Measurements from ENCODE around the gene GGA3.
"Not testable (repeated sequence)": the region's sequence is repeated elsewhere in the genome, so short reads cannot be mapped to it uniquely, and the experiment has no call there.

Gene GGA3

DNA sequence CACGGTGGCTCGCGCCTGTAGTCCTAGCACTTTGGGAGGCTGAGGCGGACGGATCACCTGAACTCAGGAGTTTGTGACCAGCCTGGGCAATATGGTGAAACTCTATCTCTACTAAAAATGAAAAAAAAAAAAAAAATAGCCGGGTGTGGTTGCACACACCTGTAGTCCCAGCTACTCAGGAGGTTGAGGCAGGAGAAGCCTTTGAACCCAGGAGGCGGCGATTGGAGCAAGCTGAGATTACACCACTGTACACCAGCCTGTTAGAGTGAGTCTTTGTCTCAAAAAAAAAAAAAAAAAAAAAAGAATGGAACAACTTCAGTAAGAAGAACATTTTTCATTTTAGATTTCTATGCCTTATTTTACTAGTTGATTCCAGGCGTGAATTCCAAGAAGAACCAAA lies 53.2 kb downstream of the GGA3 start:
- TF ChIP-seq, protein P1, sequence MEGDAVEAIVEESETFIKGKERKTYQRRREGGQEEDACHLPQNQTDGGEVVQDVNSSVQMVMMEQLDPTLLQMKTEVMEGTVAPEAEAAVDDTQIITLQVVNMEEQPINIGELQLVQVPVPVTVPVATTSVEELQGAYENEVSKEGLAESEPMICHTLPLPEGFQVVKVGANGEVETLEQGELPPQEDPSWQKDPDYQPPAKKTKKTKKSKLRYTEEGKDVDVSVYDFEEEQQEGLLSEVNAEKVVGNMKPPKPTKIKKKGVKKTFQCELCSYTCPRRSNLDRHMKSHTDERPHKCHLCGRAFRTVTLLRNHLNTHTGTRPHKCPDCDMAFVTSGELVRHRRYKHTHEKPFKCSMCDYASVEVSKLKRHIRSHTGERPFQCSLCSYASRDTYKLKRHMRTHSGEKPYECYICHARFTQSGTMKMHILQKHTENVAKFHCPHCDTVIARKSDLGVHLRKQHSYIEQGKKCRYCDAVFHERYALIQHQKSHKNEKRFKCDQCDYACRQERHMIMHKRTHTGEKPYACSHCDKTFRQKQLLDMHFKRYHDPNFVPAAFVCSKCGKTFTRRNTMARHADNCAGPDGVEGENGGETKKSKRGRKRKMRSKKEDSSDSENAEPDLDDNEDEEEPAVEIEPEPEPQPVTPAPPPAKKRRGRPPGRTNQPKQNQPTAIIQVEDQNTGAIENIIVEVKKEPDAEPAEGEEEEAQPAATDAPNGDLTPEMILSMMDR (IDR thresholded peaks at IDR 0.05): no peak
- H3K4me1 ChIP-seq (ENCODE audit: control insufficient read depth in 1 of 2, insufficient read depth in 1 of 2, low read depth in 1 of 2, low read length in 1 of 2): peaks cover 16 to 23% of the 10 kb centered on the region in 2 experiments
- H3K36me3 ChIP-seq: peaks cover 33% of the 10 kb centered on the region
- H3K27me3 ChIP-seq: no peaks in the 10 kb centered on the region
- H3K9me3 ChIP-seq: no peaks in the 10 kb centered on the region
- H3K4me3 ChIP-seq (ENCODE audit: low read depth in 1 of 2, low read length in 1 of 2): no peak overlapping the region
- H3K27ac ChIP-seq: no peak overlapping the region

DNA sequence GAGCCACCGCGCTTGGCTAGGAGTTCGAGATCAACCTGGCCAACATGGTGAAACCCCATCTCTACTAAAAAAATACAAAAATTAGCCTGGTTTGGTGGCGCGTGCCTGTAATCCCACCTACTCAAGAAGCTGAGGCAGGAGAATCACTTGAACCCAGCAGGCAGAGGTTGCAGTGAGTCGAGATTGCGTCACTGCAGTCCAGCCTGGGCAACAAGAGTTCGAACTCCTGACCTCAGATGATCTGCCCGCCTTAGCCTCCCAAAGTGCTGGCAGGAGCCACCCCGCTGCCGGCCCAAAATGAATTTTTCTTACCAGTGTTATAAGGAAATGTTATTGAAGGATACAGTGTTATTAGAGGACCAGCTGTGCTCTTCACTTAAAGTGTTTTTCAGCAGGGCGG lies 53.6 kb downstream of the GGA3 start:
- Histone ChIP-seq H3K27me3 (no peaks in the 10 kb centered on the region), H3K4me3 (ENCODE audit: low read depth in 1 of 2, low read length in 1 of 2) (no peak overlapping the region), H3K27ac (no peak overlapping the region), H3K9me3 (no peaks in the 10 kb centered on the region), H3K4me1 (ENCODE audit: control insufficient read depth in 1 of 2, insufficient read depth in 1 of 2, low read depth in 1 of 2, low read length in 1 of 2) (peaks cover 16 to 23% of the 10 kb centered on the region in 2 experiments), H3K36me3 (peaks cover 29% of the 10 kb centered on the region)
- TF ChIP-seq, protein P1 (IDR thresholded peaks at IDR 0.05): no peak

DNA sequence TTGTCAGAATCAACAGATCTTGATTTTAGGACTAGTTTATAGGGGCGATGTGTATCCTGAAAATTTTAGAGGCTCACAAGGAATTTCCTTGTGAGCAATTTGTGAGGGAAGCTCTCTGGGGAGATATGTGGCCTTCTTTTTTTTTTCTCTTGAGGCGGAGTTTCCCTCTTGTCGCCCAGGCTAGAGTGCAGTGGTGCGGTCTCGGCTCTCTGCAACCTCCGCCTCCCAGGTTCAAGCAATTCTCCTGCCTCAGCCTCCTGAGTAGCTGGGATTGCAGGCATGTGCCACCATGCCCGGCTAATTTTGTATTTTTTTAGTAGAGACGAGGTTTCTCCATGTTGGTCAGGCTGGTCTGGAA lies 54.4 kb downstream of the GGA3 start:
- Histone ChIP-seq H3K36me3 (peaks cover 24% of the 10 kb centered on the region), H3K4me1 (ENCODE audit: control insufficient read depth in 1 of 2, insufficient read depth in 1 of 2, low read depth in 1 of 2, low read length in 1 of 2) (peaks cover 16 to 23% of the 10 kb centered on the region in 2 experiments)
- not testable (repeated sequence) for H3K27ac ChIP-seq; H3K9me3 ChIP-seq; H3K27me3 ChIP-seq; H3K4me3 ChIP-seq (ENCODE audit: low read depth in 1 of 2, low read length in 1 of 2)

DNA sequence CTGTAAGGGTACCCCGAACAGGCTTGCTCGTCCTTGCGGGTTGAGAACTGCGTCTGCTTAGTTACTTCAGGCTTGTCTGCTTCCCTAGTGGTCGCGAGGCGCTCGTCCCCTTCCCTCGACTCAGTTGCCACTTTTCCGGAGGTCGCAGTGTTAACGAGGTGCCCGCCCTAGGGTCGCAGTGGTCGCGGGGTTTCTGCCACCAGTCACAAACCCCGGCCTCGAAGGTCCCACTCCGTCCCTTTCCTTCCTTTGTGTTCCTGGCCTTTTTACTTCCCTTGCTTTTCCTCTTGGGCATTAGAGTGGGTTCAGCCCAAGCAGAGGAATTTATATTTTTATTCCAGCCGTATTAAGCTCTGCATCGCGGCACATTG lies 55.6 kb downstream of the GGA3 start:
- no peaks in the 10 kb centered on the region for H3K27me3 ChIP-seq
- peaks cover 16 to 23% of the 10 kb centered on the region in 2 experiments for H3K4me1 ChIP-seq (ENCODE audit: control insufficient read depth in 1 of 2, insufficient read depth in 1 of 2, low read depth in 1 of 2, low read length in 1 of 2)
- TF ChIP-seq, protein P1 (IDR thresholded peaks at IDR 0.05): no peak
- H3K27ac ChIP-seq: peak overlapping the region; percentile 91
- H3K9me3 ChIP-seq: no peaks in the 10 kb centered on the region
- H3K36me3 ChIP-seq: peaks cover 17% of the 10 kb centered on the region
- peak overlapping the region; percentile 80 to 83 for H3K4me3 ChIP-seq (ENCODE audit: low read depth in 1 of 2, low read length in 1 of 2)

DNA sequence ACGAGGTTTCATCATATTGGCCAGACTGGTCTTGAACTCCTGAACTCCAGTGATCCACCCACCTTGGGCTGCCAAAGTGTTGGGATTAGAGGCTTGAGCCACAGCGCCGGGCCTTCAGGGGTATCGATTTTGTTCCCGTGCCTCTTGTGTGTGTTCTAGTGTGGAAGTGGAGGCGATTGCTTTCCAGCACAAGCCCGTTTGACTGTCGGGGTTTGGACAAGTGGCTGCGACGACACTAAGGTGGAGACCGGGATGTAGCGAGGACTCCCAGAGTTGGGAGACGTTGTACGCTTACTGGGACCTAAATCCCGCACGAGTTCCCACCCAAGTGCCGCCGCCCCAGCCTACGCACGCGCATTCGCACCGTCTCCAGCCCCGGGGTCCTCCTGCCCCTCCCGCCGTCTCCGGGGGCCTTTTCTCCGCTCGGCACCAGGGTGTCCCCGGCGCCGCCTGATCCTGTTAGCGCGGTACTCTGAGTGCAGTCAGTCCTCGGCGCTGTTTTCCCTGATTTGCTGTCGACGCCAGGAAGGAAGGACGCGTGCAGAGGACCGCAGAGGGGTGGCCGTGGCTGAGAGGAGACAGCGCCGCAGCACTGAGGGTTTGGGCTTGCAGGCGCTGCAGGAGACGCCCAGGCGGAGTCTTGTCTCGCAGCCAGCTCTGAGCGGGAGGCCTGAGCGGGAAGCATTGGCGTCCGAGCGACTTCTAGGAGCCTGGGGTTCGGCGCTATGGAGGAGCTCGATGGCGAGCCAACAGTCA lies 56.2 kb downstream of the GGA3 start, which contains the start of gene NUP85:
Gene NUP85, plus strand, starts transcription at position 643 of the 756 bp plus-strand sequence. Its CDS starts 83 bp downstream, at position 726.
- no peaks in the 10 kb centered on the region for H3K9me3 ChIP-seq
- peaks cover 12% of the 10 kb centered on the region for H3K36me3 ChIP-seq
- TF ChIP-seq, protein P1 (IDR thresholded peaks at IDR 0.05): peak; percentile 12
- H3K4me1 ChIP-seq (ENCODE audit: control insufficient read depth in 1 of 2, insufficient read depth in 1 of 2, low read depth in 1 of 2, low read length in 1 of 2): peaks cover 16 to 23% of the 10 kb centered on the region in 2 experiments
- no peaks in the 10 kb centered on the region for H3K27me3 ChIP-seq
- H3K4me3 ChIP-seq (ENCODE audit: low read depth in 1 of 2, low read length in 1 of 2): peak within 1 kb of the TSS; percentile 80 to 83
- H3K27ac ChIP-seq: peak within 1 kb of the TSS; percentile 91

DNA sequence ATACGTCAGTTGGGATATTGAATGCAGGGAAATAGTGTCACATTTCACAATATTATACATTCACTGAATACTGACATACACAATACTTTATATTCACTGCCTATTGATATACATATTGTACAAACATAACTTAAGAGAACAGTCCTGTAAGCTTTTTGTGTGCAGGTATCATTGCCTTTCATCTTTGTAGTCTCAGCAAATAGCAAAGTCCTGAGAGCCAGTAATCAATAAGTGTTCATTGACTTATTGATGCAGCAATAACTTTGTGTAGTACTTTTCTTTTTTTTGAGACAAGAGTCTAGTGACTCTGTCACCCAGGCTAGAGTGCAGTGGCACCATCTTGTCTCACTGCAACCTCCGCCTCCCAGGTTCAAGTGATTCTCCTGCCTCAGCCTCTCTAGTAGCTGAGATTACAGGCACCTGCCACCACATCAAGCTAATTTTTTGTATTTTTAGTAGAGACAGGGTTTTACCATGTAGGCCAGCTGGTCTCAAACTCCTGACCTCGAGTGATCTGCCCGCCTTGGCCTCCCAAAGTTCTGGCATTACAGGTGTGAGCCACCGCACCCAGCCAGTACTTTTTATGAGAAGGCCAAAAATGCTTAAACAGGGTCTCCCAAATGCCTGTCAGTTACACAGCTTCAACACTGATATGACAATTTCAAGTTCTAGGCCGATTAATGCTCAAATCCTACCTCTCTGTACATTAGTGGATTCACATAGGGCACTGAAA lies 61.4 kb downstream of the GGA3 start:
- Histone ChIP-seq H3K4me1 (ENCODE audit: control insufficient read depth in 1 of 2, insufficient read depth in 1 of 2, low read depth in 1 of 2, low read length in 1 of 2) (peaks cover 7 to 8% of the 10 kb centered on the region in 2 experiments), H3K27ac (no peak overlapping the region), H3K36me3 (no peaks in the 10 kb centered on the region), H3K9me3 (no peaks in the 10 kb centered on the region), H3K27me3 (no peaks in the 10 kb centered on the region), H3K4me3 (ENCODE audit: low read depth in 1 of 2, low read length in 1 of 2) (no peak overlapping the region)
- TF ChIP-seq, protein P1 (IDR thresholded peaks at IDR 0.05): no peak
